Effector memory CD4-positive, alpha-beta T cell (primary cell): ENCODE measurements around the gene RNF144A.

ENCODE experiments used
- DNase-seq, 3 donors: peaks; one replicate each; pipeline ENCODE4 v3.0.0-alpha.2; 2020
- H3K27ac ChIP-seq: 2 replicates; pipeline ENCODE4 v1.7.0; 2013; ENCODE audit warnings: mild to moderate bottlenecking, low read length, moderate library complexity; ENCODE audit not compliant: insufficient read depth, poor library complexity, severe bottlenecking
- H3K27me3 ChIP-seq: replicated peaks from 2 replicates; pipeline ENCODE4 v1.7.0; 2013; ENCODE audit warnings: mild to moderate bottlenecking, low read length; ENCODE audit not compliant: insufficient read depth, control insufficient read depth, poor library complexity, severe bottlenecking
- H3K36me3 ChIP-seq: 2 replicates; pipeline ENCODE4 v1.7.0; 2013; ENCODE audit warnings: mild to moderate bottlenecking, low read length, moderate library complexity; ENCODE audit not compliant: control insufficient read depth, insufficient read depth
- H3K4me1 ChIP-seq: 2 replicates; pipeline ENCODE4 v1.7.0; 2013; ENCODE audit warnings: low read length, mild to moderate bottlenecking; ENCODE audit not compliant: control insufficient read depth, insufficient read depth, poor library complexity, severe bottlenecking
- H3K4me3 ChIP-seq: 2 replicates; pipeline ENCODE4 v1.7.0; 2013; ENCODE audit warnings: low read length, low read depth, mild to moderate bottlenecking; ENCODE audit not compliant: insufficient read depth, poor library complexity, severe bottlenecking
- H3K9me3 ChIP-seq: 2 replicates; pipeline ENCODE4 v1.7.0; 2013; ENCODE audit warnings: mild to moderate bottlenecking, low read length, moderate library complexity; ENCODE audit not compliant: control insufficient read depth

RNF144A gene

DNA sequence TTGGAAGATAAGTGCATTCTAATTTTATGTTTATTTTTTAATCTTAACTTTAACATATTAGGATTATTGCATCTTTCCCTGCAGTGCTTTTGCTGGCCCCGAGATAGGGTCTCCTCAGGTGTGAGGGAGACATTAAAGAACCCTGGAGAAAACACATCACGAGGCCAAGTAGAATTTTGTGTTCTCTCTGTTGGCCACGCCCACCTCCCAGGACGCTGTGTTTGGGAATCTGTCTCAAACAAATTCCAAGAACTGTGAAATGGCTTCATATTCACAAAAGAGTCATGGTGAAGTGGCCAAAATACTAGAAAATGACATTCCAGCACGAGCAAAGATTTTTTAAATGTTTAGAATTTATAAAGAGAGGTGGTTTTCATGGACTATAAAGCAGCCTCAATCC, 27.3 kb downstream of the RNF144A start:
- no peak for DNase-seq
- no peaks in the 10 kb centered on the region for H3K9me3 ChIP-seq
- H3K4me1 ChIP-seq: peaks cover 3% of the 10 kb centered on the region
- H3K36me3 ChIP-seq: peaks cover 30% of the 10 kb centered on the region
- H3K27ac ChIP-seq: no peak overlapping the region
- no peak overlapping the region for H3K4me3 ChIP-seq
- H3K27me3 ChIP-seq: no peaks in the 10 kb centered on the region

DNA sequence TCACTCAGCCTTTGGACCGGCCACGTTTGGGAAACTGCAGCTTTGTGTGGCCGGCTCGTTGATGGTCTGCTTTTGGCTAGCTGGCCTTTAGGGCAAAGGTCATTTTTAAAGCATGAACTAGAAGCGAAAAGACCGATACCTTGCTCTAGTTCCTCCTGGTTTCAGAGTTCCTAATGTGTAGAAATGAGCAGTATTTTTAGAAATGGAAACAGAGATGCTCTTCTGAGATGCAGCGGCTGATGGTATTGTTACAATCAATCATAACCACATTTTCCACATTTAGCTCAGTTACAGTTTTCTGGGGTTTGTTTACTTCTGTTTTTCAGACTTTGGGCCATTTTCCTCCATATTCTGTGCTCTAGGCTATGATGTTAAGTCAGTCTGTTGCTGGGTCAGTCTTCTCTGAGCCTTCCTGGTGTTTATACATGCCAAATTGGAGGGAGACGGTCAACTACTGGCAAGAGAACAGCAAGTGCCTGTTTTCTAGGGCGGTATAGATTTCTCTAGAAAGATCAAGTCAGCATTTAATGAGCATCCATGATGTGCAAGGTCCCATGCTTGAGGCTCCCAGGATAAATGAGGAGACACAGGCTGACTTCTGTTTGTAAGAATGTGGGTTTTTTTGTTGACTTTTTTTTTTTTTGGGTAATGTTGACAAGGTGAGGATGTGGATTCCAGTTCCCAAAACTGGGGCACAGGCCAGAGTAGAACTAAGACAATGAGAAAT, 28.0 kb downstream of the RNF144A start:
- Histone ChIP-seq H3K27me3 (no peaks in the 10 kb centered on the region), H3K9me3 (no peaks in the 10 kb centered on the region), H3K27ac (no peak overlapping the region), H3K4me3 (no peak overlapping the region), H3K36me3 (peaks cover 30% of the 10 kb centered on the region), H3K4me1 (peaks cover 3% of the 10 kb centered on the region)
- no peak for DNase-seq

DNA sequence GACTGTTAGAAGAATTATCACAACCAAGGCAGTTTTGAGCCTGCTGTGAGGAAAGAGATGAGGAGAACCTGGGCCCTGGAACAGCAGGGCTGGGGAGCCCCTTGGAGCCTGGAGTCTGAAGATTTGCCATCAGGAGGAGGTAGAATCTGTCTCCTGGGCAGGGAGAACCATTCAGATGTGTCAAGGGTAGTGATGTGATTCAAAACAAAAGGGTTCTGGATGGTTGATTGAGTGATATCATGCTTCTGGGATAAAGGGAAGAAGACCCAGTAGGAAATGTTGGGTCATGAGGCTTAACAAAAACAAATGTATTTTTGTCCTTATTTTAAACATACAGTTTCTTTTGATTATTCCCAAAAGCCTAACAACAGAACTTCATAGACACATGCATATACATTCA, 28.6 kb downstream of the RNF144A start:
- H3K27ac ChIP-seq: no peak overlapping the region
- H3K4me3 ChIP-seq: no peak overlapping the region
- no peaks in the 10 kb centered on the region for H3K9me3 ChIP-seq
- no peak for DNase-seq
- no peaks in the 10 kb centered on the region for H3K27me3 ChIP-seq
- H3K4me1 ChIP-seq: peaks cover 3% of the 10 kb centered on the region
- peaks cover 30% of the 10 kb centered on the region for H3K36me3 ChIP-seq

DNA sequence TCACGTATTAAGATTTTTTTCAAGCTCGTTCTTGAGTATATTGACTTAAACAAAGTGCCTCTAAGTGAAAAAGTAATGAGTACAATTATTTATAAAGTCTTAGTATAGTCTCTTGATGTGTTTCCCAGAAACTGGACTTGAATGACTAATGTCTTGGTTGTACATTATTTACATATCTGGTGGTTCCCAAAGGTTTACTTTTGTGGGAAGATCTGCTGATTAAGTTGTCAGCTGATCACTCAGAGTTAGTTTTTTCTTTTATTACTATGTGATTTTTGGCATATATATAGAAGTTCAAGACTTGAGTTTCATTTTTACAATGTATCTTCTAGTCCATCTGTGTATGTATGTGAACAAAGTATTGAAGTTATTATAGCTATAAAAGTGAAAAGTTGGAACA, 29.5 kb downstream of the RNF144A start:
- Histone ChIP-seq H3K4me3 (no peak overlapping the region), H3K4me1 (peaks cover 3% of the 10 kb centered on the region), H3K27ac (no peak overlapping the region), H3K27me3 (no peaks in the 10 kb centered on the region), H3K36me3 (peaks cover 23% of the 10 kb centered on the region), H3K9me3 (no peaks in the 10 kb centered on the region)
- no peak for DNase-seq

DNA sequence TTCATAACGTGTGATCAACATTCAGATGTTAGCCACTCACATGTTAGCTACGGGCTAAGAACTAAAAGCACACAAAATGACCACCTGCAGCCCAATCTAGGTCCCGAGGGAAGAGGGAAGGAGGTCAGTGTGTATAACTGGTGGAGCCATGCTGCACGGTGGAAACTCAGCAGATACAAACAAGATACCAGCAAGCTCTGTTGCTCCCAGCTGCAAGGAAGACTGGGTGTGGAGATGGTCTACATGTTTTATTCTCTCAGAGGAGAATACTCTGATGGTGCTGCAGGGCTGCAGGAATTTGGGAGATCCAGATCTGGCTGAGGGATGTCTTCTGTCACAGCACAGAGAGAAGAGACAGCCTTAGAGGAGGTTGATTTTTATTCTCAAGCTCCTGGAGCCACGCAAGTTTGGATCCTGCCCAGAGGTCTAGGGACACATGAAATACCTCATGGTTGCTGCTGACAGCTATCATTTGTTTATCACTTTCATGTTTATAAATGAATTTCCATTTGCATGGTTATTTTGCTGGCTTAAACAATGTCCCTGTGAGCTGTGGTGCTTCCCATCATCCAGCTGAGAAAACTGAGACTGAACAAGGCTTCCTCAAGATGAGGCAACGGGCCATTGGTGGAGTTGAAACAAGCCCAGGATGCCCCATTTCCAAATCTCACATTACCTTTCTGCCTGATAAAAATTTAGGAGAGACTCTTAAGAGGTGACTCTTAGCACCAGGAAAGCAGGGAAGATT, 30.9 kb downstream of the RNF144A start:
- Histone ChIP-seq H3K36me3 (peaks cover 15% of the 10 kb centered on the region), H3K27me3 (no peaks in the 10 kb centered on the region), H3K4me1 (peaks cover 3% of the 10 kb centered on the region), H3K9me3 (no peaks in the 10 kb centered on the region), H3K4me3 (no peak overlapping the region), H3K27ac (no peak overlapping the region)
- DNase-seq: no peak

DNA sequence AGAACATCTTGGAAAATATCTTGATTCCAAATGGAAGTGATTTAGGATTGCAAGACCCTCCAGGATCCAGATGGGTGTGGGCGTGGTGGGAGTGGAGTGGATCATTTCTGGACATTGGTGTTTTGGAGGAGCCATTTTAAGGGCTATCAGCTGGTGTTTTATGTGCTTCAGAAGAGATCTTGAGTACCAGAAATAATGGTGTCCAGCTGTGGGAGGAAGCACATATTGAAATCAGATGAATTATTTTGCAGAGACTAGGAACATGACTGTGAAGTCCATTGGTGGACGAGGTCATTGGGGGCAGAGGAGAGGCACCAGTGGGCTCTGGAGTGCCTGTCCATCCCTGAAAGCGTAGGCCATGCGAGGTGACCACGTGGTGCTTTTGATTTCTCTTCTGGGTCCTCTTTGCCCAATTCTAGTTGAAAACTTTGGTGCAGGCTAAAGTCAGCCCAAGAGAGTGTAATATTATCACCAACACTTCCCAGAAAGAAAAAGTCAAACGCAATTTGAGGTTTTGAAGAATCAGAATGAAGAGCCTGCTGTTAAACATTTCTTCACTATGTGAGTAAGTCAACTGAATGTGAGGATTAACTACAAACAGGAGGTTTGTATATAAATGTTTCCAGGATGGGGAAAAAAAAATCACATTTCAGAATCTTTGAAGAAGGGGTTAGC, 31.6 kb downstream of the RNF144A start:
- Histone ChIP-seq H3K27ac (no peak overlapping the region), H3K4me1 (peaks cover 3% of the 10 kb centered on the region), H3K36me3 (peaks cover 8% of the 10 kb centered on the region), H3K27me3 (no peaks in the 10 kb centered on the region), H3K9me3 (no peaks in the 10 kb centered on the region), H3K4me3 (no peak overlapping the region)
- no peak for DNase-seq

DNA sequence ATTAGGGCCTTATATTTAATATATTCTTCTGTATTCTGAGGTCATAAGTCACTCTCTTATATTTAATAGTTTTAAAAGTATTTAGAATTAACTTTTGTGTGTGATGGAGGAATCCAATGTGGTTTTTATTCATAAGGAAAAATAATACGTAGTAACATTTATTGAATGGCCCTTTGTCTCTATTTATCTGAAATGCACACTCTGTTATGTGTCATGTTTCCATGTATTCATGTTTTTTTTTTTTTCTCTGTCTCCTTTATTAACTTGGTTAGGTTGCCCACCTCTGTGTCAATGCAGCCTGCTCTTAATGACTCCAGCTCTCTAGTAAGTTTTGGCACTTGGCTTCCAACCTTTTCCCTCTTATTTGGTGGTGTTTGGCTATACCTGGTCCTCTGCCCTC, 33.8 kb downstream of the RNF144A start:
- Histone ChIP-seq H3K36me3 (peaks cover 8% of the 10 kb centered on the region), H3K9me3 (no peaks in the 10 kb centered on the region), H3K27ac (no peak overlapping the region), H3K27me3 (no peaks in the 10 kb centered on the region), H3K4me1 (no peaks in the 10 kb centered on the region), H3K4me3 (no peak overlapping the region)
- no peak for DNase-seq

DNA sequence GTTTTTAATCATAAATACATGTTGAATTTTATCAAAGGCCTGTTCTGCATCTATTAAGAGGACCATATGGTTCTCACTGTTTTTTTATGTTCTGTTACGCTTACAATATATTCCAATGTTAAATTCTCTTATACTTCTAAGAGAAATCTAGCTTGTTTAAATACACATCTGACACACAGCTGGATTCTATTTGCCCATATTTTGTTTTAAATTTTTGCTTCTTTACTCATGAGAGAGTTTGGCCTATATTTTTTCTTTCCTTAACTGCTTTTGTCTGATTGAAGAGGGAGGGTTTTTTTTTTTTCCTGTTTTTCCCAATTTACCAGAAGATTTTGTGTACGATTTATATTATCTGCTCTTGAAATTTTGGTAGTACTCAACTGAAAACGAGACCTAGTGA, 34.9 kb downstream of the RNF144A start:
- H3K27ac ChIP-seq: no peak overlapping the region
- H3K27me3 ChIP-seq: no peaks in the 10 kb centered on the region
- H3K4me3 ChIP-seq: no peak overlapping the region
- DNase-seq: no peak
- peaks cover 8% of the 10 kb centered on the region for H3K36me3 ChIP-seq
- no peaks in the 10 kb centered on the region for H3K9me3 ChIP-seq
- H3K4me1 ChIP-seq: no peaks in the 10 kb centered on the region

DNA sequence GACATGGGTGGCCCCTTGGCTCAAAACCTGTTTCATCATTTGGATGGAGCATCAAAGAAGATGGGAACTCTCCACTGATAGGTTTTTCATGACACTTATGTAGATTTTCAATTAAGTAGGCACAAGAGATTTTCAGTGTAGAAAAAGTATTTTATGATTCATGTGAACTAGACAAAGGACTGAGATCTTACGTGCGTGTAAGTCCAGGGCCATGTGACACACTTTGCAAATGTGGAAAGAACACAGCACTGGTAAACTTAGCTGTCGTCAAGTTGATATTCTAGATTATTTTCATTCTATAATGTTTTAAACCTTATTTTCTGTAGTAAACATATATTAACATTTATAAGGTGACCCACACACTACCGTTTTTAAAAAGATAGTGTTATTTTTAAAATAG, 37.4 kb downstream of the RNF144A start:
- no peaks in the 10 kb centered on the region for H3K9me3 ChIP-seq
- no peak overlapping the region for H3K27ac ChIP-seq
- no peak overlapping the region for H3K4me3 ChIP-seq
- H3K27me3 ChIP-seq: no peaks in the 10 kb centered on the region
- no peaks in the 10 kb centered on the region for H3K4me1 ChIP-seq
- H3K36me3 ChIP-seq: no peaks in the 10 kb centered on the region
- DNase-seq: no peak
